ENCODE data around the gene RAB7A. TPM values are rescaled to one million over a fixed set of nuclear protein-coding genes. Genes with fewer than 3 reads are reported as not detected.

The RAB7A gene
- total RNA-seq, 1 experiment from 2014 or later: 491 TPM

DNA sequence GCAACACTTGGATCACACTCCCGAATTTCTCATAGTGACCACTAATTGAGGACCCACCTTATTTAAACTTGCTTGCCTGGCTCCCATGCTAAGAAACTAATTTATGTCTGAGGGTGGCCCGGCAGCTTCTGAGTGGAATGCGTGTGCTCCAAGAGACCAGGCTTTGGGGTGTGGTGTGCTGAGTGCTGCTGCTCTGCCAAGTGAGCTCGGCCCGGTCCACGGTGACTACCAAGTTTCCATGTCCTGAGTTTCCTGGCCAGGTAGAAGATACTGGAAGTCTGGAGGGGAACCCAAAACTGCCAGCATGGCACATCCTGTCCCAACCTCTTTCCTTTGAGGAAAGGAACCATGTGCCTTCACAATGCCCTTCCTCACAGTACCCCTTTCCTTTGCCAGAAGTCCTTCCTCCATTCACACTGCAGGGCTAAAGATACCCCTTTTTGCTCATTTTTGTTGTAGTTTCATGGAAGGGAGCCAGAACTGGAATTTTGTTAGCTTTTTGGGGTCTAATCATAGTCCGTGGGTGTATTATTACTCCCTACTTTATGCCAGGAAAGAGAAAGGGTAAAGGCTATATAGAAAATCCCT, 94.4 kb downstream of the RAB7A start:
- Mint-ChIP-seq H3K27ac (ENCODE audit: unreplicated experiment) (no peak overlapping the region), H3K4me3 (ENCODE audit: low read depth, unreplicated experiment) (no peak overlapping the region), H3K36me3 (ENCODE audit: insufficient read depth, unreplicated experiment) (peaks cover 68% of the 10 kb centered on the region), H3K4me1 (ENCODE audit: low read depth, unreplicated experiment) (no peaks in the 10 kb centered on the region), H3K9me3 (ENCODE audit: low read depth, unreplicated experiment) (no peaks in the 10 kb centered on the region), H3K27me3 (ENCODE audit: unreplicated experiment) (no peaks in the 10 kb centered on the region)
- intact Hi-C loops (cut with micrococcal nuclease; ENCODE audit: unreplicated experiment): no loop called here
- CTCF ChIA-PET: no interaction called here
- BruUV-seq (replicated peaks): no TSS peak
- no peak for DNase-seq
- TF ChIP-seq, protein P1, sequence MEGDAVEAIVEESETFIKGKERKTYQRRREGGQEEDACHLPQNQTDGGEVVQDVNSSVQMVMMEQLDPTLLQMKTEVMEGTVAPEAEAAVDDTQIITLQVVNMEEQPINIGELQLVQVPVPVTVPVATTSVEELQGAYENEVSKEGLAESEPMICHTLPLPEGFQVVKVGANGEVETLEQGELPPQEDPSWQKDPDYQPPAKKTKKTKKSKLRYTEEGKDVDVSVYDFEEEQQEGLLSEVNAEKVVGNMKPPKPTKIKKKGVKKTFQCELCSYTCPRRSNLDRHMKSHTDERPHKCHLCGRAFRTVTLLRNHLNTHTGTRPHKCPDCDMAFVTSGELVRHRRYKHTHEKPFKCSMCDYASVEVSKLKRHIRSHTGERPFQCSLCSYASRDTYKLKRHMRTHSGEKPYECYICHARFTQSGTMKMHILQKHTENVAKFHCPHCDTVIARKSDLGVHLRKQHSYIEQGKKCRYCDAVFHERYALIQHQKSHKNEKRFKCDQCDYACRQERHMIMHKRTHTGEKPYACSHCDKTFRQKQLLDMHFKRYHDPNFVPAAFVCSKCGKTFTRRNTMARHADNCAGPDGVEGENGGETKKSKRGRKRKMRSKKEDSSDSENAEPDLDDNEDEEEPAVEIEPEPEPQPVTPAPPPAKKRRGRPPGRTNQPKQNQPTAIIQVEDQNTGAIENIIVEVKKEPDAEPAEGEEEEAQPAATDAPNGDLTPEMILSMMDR (IDR thresholded peaks at IDR 0.05; ENCODE audit: unreplicated experiment): no peak

DNA sequence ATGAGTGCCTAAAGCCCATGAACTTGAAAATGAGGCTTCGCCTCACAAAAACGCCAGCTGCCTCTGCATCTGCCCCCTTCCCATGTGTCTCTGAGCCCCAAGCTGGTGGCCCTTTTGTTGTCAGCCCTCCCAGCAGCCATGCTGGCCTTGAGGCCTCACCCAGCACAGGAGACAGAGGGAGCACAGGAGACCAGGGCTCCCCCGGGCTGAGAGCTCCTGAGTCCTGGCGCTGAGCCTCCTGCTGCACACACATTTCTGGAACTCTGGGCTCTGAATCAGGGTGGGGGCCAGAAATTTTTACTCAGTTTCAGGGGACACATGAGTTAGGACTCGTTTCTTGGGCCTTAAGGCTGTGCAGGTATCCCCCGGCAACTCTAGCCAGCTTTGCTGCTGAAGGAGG, 97.0 kb downstream of the RAB7A start:
- H3K4me3 Mint-ChIP-seq (ENCODE audit: low read depth, unreplicated experiment): no peak overlapping the region
- no peak overlapping the region for H3K27ac Mint-ChIP-seq (ENCODE audit: unreplicated experiment)
- H3K27me3 Mint-ChIP-seq (ENCODE audit: unreplicated experiment): no peaks in the 10 kb centered on the region
- H3K4me1 Mint-ChIP-seq (ENCODE audit: low read depth, unreplicated experiment): no peaks in the 10 kb centered on the region
- H3K9me3 Mint-ChIP-seq (ENCODE audit: low read depth, unreplicated experiment): no peaks in the 10 kb centered on the region
- TF ChIP-seq, protein P1 (IDR thresholded peaks at IDR 0.05; ENCODE audit: unreplicated experiment): no peak
- intact Hi-C loops (cut with micrococcal nuclease; ENCODE audit: unreplicated experiment): no loop called here
- CTCF ChIA-PET: no interaction called here
- no TSS peak for BruUV-seq (replicated peaks)
- H3K36me3 Mint-ChIP-seq (ENCODE audit: insufficient read depth, unreplicated experiment): peaks cover 41% of the 10 kb centered on the region
- DNase-seq: no peak

DNA sequence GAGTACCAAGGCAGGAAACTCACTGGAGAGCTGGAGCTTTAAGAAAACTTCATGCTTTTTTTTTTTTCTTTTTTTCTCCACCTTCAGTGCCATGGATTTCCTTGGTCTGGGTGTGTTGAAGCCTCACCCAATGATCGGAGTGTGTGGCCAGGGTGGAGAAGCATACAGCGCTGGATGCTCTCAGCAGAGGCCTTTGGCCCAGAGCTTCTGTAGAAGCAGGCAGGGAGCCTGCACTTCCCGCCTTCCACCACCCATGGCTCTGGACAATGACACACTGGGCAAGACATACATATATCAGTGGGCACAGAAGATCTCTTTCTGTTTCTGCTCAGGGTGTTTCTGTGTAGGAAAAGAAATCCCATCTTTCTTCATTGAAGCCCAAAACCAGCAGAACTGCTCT, 97.6 kb downstream of the RAB7A start:
- intact Hi-C loops (cut with micrococcal nuclease; ENCODE audit: unreplicated experiment): no loop called here
- no TSS peak for BruUV-seq (replicated peaks)
- no peaks in the 10 kb centered on the region for H3K4me1 Mint-ChIP-seq (ENCODE audit: low read depth, unreplicated experiment)
- H3K4me3 Mint-ChIP-seq (ENCODE audit: low read depth, unreplicated experiment): no peak overlapping the region
- H3K27me3 Mint-ChIP-seq (ENCODE audit: unreplicated experiment): no peaks in the 10 kb centered on the region
- CTCF ChIA-PET: no interaction called here
- TF ChIP-seq, protein P1 (IDR thresholded peaks at IDR 0.05; ENCODE audit: unreplicated experiment): no peak
- peaks cover 35% of the 10 kb centered on the region for H3K36me3 Mint-ChIP-seq (ENCODE audit: insufficient read depth, unreplicated experiment)
- H3K27ac Mint-ChIP-seq (ENCODE audit: unreplicated experiment): no peak overlapping the region
- DNase-seq: no peak
- H3K9me3 Mint-ChIP-seq (ENCODE audit: low read depth, unreplicated experiment): no peaks in the 10 kb centered on the region

DNA sequence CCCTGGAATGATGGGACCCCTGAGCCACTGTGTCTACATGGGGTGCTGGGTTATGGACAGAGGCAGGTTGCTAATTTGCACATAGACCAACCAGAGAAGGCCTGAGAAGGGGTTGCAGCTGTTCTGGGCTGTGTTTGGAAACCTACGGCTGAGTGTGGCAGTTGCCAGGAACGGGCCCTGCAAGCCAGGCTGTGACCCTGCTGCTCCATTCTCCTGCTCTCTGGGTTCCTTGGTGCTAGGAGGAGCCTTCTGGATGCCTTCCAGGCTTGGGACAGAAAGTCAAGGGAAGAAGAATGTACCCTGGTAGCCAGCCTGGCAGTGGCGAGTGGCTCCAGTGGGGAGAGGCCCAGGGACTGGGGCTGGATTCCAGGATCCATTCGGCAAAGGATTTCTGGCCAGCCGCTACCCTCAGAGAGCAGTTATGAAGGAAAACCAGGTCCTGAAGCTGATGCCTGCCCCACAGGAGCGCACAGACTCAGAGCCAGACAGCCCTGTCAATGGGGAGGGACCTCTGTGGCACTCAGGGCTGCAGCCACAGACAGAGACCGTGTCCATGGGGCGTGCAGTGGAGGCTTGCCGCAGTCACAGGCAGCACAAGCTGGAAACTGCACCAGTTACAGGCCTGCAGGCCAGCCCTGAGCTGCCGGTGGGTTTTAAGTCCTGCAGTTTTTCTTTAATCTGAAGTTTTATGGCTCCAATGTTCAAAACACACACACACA, 98.3 kb downstream of the RAB7A start:
- CTCF ChIA-PET: interaction anchor here (0.6 kb wide), 1 partner anchor 14 kb away, joined by 5 read pairs; no protein-coding TSS in a partner anchor
- intact Hi-C loops (cut with micrococcal nuclease; ENCODE audit: unreplicated experiment): no loop called here
- Mint-ChIP-seq H3K27ac (ENCODE audit: unreplicated experiment) (no peak overlapping the region), H3K36me3 (ENCODE audit: insufficient read depth, unreplicated experiment) (peaks cover 29% of the 10 kb centered on the region), H3K4me3 (ENCODE audit: low read depth, unreplicated experiment) (no peak overlapping the region), H3K9me3 (ENCODE audit: low read depth, unreplicated experiment) (no peaks in the 10 kb centered on the region), H3K4me1 (ENCODE audit: low read depth, unreplicated experiment) (no peaks in the 10 kb centered on the region), H3K27me3 (ENCODE audit: unreplicated experiment) (no peaks in the 10 kb centered on the region)
- no TSS peak for BruUV-seq (replicated peaks)
- TF ChIP-seq, protein P1 (IDR thresholded peaks at IDR 0.05; ENCODE audit: unreplicated experiment): no peak
- no peak for DNase-seq
